Upper lobe of right lung (tissue), 1 donor: ENCODE measurements around the gene FCHSD2. TPM values are rescaled to one million over a fixed set of nuclear protein-coding genes. Genes with fewer than 3 reads are reported as not detected.

ENCODE experiments used
- ATAC-seq: fragments of 200-7000 bp; cut with Tn5 transposase; one replicate; pipeline ENCODE4 v1.9.1; 2020; ENCODE audit warnings: mild to moderate bottlenecking, moderate library complexity
- DNase-seq: peaks from one replicate; pipeline ENCODE4 v3.0.0-alpha.2; 2020
- H3K27ac ChIP-seq: fragments of 200-600 bp; one replicate; pipeline ENCODE4 v1.8.0; 2022
- H3K27me3 ChIP-seq: fragments of 200-600 bp; one replicate; pipeline ENCODE4 v1.8.0; 2022; ENCODE audit warnings: mild to moderate bottlenecking
- H3K36me3 ChIP-seq: fragments of 200-600 bp; one replicate; pipeline ENCODE4 v1.8.0; 2022
- H3K4me1 ChIP-seq: fragments of 200-600 bp; one replicate; pipeline ENCODE4 v1.8.0; 2022
- H3K4me3 ChIP-seq: fragments of 200-600 bp; one replicate; pipeline ENCODE4 v1.8.0; 2022; ENCODE audit warnings: mild to moderate bottlenecking
- H3K9me3 ChIP-seq: fragments of 200-600 bp; one replicate; pipeline ENCODE4 v1.8.0; 2022
- intact Hi-C: fragments of 100-400 bp; cut with DNase I; formaldehyde crosslinking; loops from one replicate; pipeline ENCODE4 v1.11.0; 2022
- total RNA-seq: library from RNA; stranded (reverse); fragmentation: NEBNext Ultra II Directional; extraction: Animal tissue kit (Norgen Biotek cat#: 25700); gene quantifications from one replicate; pipeline ENCODE4 v1.2.1, GENCODE V29; 2021
- TF ChIP-seq, protein P1 (sequence below): fragments of 200-600 bp; IDR thresholded peaks from one replicate; pipeline ENCODE4 v1.8.0; 2022; ENCODE audit warnings: antibody characterized with exemption
- donor health status: DM: no; HTN: yes; CAD: no; lungs with severe emphysema.

Gene FCHSD2
- total RNA-seq, 1 donor from 2014 or later, result 71.2 TPM

- intact Hi-C loops, result no loop called here
- peaks cover 14% of the 10 kb centered on the region for H3K36me3 ChIP-seq
- H3K27ac ChIP-seq, result no peak overlapping the region
- no peak overlapping the region for H3K4me3 ChIP-seq
- no peaks in the 10 kb centered on the region for H3K4me1 ChIP-seq
- H3K27me3 ChIP-seq, result no peaks in the 10 kb centered on the region
- no peak for ATAC-seq
- no peak for DNase-seq
- no peaks in the 10 kb centered on the region for H3K9me3 ChIP-seq
- TF ChIP-seq, protein P1, sequence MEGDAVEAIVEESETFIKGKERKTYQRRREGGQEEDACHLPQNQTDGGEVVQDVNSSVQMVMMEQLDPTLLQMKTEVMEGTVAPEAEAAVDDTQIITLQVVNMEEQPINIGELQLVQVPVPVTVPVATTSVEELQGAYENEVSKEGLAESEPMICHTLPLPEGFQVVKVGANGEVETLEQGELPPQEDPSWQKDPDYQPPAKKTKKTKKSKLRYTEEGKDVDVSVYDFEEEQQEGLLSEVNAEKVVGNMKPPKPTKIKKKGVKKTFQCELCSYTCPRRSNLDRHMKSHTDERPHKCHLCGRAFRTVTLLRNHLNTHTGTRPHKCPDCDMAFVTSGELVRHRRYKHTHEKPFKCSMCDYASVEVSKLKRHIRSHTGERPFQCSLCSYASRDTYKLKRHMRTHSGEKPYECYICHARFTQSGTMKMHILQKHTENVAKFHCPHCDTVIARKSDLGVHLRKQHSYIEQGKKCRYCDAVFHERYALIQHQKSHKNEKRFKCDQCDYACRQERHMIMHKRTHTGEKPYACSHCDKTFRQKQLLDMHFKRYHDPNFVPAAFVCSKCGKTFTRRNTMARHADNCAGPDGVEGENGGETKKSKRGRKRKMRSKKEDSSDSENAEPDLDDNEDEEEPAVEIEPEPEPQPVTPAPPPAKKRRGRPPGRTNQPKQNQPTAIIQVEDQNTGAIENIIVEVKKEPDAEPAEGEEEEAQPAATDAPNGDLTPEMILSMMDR, result no peak
Observed at GRCh38 chr11:72872012-72872411, 270.1 kb downstream of the FCHSD2 start.

DNA sequence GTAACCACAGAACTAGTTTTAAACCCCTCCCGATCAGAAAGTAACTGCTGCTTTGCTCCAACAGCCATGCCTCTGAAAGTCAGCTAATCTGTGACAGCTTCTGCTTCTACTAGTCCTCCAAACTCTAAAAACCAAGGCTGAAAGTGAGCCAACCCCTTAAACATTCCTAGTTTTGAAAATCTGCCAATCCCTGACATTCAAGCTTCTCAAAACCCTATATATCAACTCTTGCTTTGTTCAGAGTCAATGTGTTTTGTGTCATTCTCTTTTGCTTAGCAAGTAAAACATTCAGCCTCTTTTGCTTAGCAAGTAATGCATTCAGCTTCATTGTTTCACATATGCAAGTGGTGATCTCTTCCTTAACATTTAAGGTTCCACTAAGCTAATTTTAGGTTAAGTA, 271.0 kb downstream of the FCHSD2 start:
- Histone ChIP-seq H3K4me3 (no peak overlapping the region), H3K9me3 (no peaks in the 10 kb centered on the region), H3K27ac (no peak overlapping the region), H3K4me1 (no peaks in the 10 kb centered on the region), H3K36me3 (peaks cover 10% of the 10 kb centered on the region), H3K27me3 (no peaks in the 10 kb centered on the region)
- intact Hi-C loops, result no loop called here
- DNase-seq, result no peak
- TF ChIP-seq, protein P1, result no peak
- no peak for ATAC-seq

DNA sequence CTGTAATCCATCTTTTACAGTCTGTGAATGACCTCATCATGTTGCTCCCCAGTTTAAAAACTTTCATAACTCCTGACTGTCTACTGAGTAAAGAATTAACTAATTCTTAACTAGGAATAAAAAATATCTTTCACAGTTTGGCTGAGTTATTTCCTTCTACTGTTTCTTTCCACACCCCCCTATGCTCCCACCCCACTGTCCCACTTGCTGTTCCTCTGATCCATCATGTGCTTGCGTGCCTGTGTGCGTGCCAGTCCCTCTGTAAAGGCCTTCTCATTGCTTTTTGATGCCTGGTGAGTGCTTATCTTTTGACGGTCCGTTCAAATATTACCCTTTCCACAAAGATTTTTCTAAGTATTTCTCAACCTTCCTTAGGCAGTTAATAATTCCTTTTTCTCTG, 272.3 kb downstream of the FCHSD2 start:
- no peaks in the 10 kb centered on the region for H3K4me1 ChIP-seq
- H3K4me3 ChIP-seq, result no peak overlapping the region
- no peak overlapping the region for H3K27ac ChIP-seq
- no peak for ATAC-seq
- TF ChIP-seq, protein P1, result no peak
- DNase-seq, result no peak
- H3K27me3 ChIP-seq, result no peaks in the 10 kb centered on the region
- intact Hi-C loops, result no loop called here
- H3K9me3 ChIP-seq, result no peaks in the 10 kb centered on the region
- H3K36me3 ChIP-seq, result peaks cover 10% of the 10 kb centered on the region

GRCh38 chr11:72867970-72868369, 274.1 kb downstream of the FCHSD2 start:
- ATAC-seq (no peak), DNase-seq (no peak)
- peaks cover 10% of the 10 kb centered on the region for H3K36me3 ChIP-seq
- TF ChIP-seq, protein P1, result no peak
- no peaks in the 10 kb centered on the region for H3K27me3 ChIP-seq
- intact Hi-C loops, result no loop called here
- no peaks in the 10 kb centered on the region for H3K9me3 ChIP-seq
- H3K4me1 ChIP-seq, result no peaks in the 10 kb centered on the region
- no peak overlapping the region for H3K27ac ChIP-seq
- no peak overlapping the region for H3K4me3 ChIP-seq

DNA sequence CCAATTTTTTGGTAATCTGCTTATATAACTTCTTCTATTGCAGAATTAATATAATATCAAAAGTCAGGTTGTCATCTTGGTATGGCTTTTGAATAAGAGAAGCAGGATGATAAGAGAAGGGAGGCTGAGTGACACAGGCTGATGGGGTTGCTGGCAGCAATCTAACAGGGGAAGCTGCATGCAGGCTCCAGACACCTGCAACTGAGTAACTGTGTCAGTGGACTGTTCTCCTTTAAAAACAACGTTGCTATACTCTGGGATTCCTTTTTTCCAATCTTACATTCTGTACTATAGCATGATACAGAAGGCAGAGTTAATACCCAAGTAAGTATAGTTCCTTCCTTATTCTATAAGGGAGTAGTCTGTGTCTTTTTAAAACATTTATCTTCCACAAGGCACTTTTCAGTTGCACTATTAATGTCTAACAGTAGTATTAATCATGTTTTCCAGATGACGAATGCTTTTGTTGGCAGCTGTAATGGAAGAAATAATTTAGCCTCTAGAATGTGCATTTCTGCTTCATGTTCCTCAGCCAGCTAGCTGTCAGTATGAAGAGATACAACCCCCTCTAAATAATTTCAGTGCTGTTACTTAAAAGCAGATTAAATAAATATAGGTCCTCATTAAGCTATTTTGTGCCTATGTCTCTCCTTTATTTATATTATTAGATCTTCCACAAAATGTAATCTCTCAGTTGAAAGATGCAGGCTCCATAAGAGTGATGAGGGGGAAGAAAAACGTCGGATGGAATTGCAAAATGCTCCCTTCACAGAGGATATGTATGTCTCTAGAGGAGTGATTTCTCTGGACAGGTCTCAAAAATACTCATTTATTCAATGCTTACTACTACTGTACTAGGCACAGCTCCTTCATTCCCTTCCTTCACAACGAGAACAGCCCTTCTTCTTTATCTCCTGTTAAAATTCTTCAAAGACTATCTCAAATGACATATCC, 277.1 kb downstream of the FCHSD2 start:
- Histone ChIP-seq H3K9me3 (no peaks in the 10 kb centered on the region), H3K27me3 (no peaks in the 10 kb centered on the region), H3K27ac (no peak overlapping the region), H3K4me3 (no peak overlapping the region), H3K4me1 (no peaks in the 10 kb centered on the region), H3K36me3 (peaks cover 13% of the 10 kb centered on the region)
- intact Hi-C loops, result no loop called here
- TF ChIP-seq, protein P1, result no peak
- DNase-seq (no peak), ATAC-seq (no peak)
